Kidney (tissue), 14 donors: ENCODE data around the gene KCTD2. TPM values are rescaled to one million over a fixed set of nuclear protein-coding genes. Genes with fewer than 3 reads are reported as not detected.

ENCODE experiments used
- DNase-seq, 5 donors: peaks; one replicate each; pipeline ENCODE4 v3.0.0-alpha.2; 2013 to 2020
- FAIRE-seq: peaks from 2 replicates; lab custom pipeline; 2012; peaks lifted over from hg19 to GRCh38; lab: Jason Lieb, UNC
- H3K27ac ChIP-seq, 2 donors: one replicate each; pipeline ENCODE4 v1.7.0; 2013; ENCODE audit warnings: low read depth in 2 of 2, low read length in 2 of 2, inconsistent platforms in 1 of 2
- H3K27me3 ChIP-seq: one replicate; pipeline ENCODE4 v1.7.1; 2013; ENCODE audit warnings: low read length, inconsistent platforms; ENCODE audit not compliant: control insufficient read depth, insufficient read depth
- H3K36me3 ChIP-seq, 3 donors: one replicate each; pipeline versions ENCODE4 v1.7.0 to v1.7.1; 2013; ENCODE audit warnings: low read length in 3 of 3, control low read depth in 1 of 3, inconsistent platforms in 1 of 3; ENCODE audit not compliant: insufficient read depth in 3 of 3, control insufficient read depth in 2 of 3
- H3K4me1 ChIP-seq, 3 donors: one replicate each; pipeline versions ENCODE4 v1.7.0 to v1.7.1; 2013; ENCODE audit warnings: low read length in 3 of 3, inconsistent platforms in 1 of 3, low read depth in 1 of 3; ENCODE audit not compliant: control insufficient read depth in 2 of 3, insufficient read depth in 2 of 3
- H3K4me3 ChIP-seq, 3 donors: one replicate each; pipeline versions ENCODE4 v1.7.0 to v1.8.1; 2013; ENCODE audit warnings: low read length in 3 of 3, control low read depth in 1 of 3, inconsistent platforms in 1 of 3
- H3K9ac ChIP-seq, 3 donors: one replicate each; pipeline versions ENCODE4 v1.7.0 to v1.7.1; 2013; ENCODE audit warnings: low read length in 3 of 3, control low read depth in 1 of 3, inconsistent platforms in 1 of 3
- H3K9me3 ChIP-seq, 3 donors: one replicate each; pipeline versions ENCODE4 v1.7.0 to v1.7.1; 2013; ENCODE audit warnings: low read length in 3 of 3, control low read depth in 1 of 3, inconsistent platforms in 1 of 3; ENCODE audit not compliant: control insufficient read depth in 2 of 3, insufficient read depth in 1 of 3
- CTCF ChIP-seq: IDR thresholded peaks from 3 replicates; pipeline ENCODE4 v1.5.1; 2012; ENCODE audit warnings: mild to moderate bottlenecking, moderate library complexity, borderline replicate concordance; ENCODE audit not compliant: insufficient read depth; ENCODE audit errors: extremely low read depth
- intact Hi-C: fragments of 100-400 bp; cut with DNase I; formaldehyde crosslinking; loops from one replicate; pipeline ENCODE4 v1.11.1; 2022
- polyA plus RNA-seq: library from polyadenylated mRNA; stranded (reverse); fragments of 350-450 nt; fragmentation: Illumina TruSeq; extraction: RNeasy Lipid Tissue Mini Kit (QIAGEN cat#74804); gene quantifications from one replicate; pipeline ENCODE4 v1.2.3, GENCODE V29; 2014; ENCODE audit warnings: low read depth, low replicate concordance; ENCODE audit not compliant: insufficient read depth
- total RNA-seq: library from RNA; stranded (reverse); fragmentation: NEBNext Ultra II Directional; extraction: Animal tissue kit (Norgen Biotek cat#: 25700); gene quantifications from one replicate; pipeline ENCODE4 v1.2.1, GENCODE V29; 2021
- donor health status: control.
- donor health status: control.
- donor health status: control.
- donor health status: control.
- donor health status: control.
- donor health status: DM: yes; HTN: yes; CAD: no.
- donor health status: Normal renal cell carcinoma (clear cell type).

The KCTD2 gene
- total and polyA plus RNA-seq, 2 donors from 2014 or later, result 26.0 to 30.2 TPM

GRCh38 chr17:75030161-75030560, 16.9 kb upstream of the KCTD2 start:
- H3K9me3 ChIP-seq, result no peaks in the 10 kb centered on the region
- peaks cover 0 to 17% (median 5%) of the 10 kb centered on the region in 3 donors for H3K4me1 ChIP-seq
- H3K4me3 ChIP-seq, result no peak overlapping the region
- H3K27ac ChIP-seq, result no peak overlapping the region
- H3K9ac ChIP-seq, result no peak overlapping the region
- FAIRE-seq (no peak), DNase-seq (no peak)
- H3K36me3 ChIP-seq, result no peaks in the 10 kb centered on the region
- intact Hi-C loops, result no loop called here
- no peak for TF ChIP-seq CTCF
- H3K27me3 ChIP-seq, result no peaks in the 10 kb centered on the region

GRCh38 chr17:75031972-75032719, 14.9 kb upstream of the KCTD2 start:
- FAIRE-seq (no peak), DNase-seq (peak; percentile 48 to 84 (median 74))
- H3K27me3 ChIP-seq, result no peaks in the 10 kb centered on the region
- TF ChIP-seq CTCF, result no peak
- peak overlapping the region in 1 of 3 donors; percentile 1 for H3K9ac ChIP-seq
- intact Hi-C loops, result no loop called here
- no peaks in the 10 kb centered on the region for H3K9me3 ChIP-seq
- peak overlapping the region; percentile 41 to 54 for H3K27ac ChIP-seq
- H3K4me3 ChIP-seq, result peak overlapping the region; percentile 39 to 47 (median 45)
- H3K4me1 ChIP-seq, result peaks cover 0 to 18% (median 5%) of the 10 kb centered on the region in 3 donors
- no peaks in the 10 kb centered on the region for H3K36me3 ChIP-seq

GRCh38 chr17:75032720-75033280, 14.2 kb upstream of the KCTD2 start:
- H3K9me3 ChIP-seq, result no peaks in the 10 kb centered on the region
- no peaks in the 10 kb centered on the region for H3K36me3 ChIP-seq
- H3K27ac ChIP-seq, result no peak overlapping the region
- intact Hi-C loops, result no loop called here
- FAIRE-seq (no peak), DNase-seq (peak in 3 of 5 donors; percentile 51 to 77 (median 58))
- no peak for TF ChIP-seq CTCF
- no peaks in the 10 kb centered on the region for H3K27me3 ChIP-seq
- H3K4me3 ChIP-seq, result peak overlapping the region; percentile 45 to 79 (median 75)
- H3K9ac ChIP-seq, result peak overlapping the region in 1 of 3 donors; percentile 2
- peaks cover 0 to 18% (median 5%) of the 10 kb centered on the region in 3 donors for H3K4me1 ChIP-seq
